ENCODE measurements around the gene IBA57.
A peak's percentile ranks its signal among the peaks of the same experiment; 100 is the strongest.
"Not testable (repeated sequence)": the region's sequence is repeated elsewhere in the genome, so short reads cannot be mapped to it uniquely, and the experiment has no call there.

IBA57 gene

GRCh38 chr1:228212415-228212965 is 46.9 kb downstream of the IBA57 start:
- DNase-seq (ENCODE audit: low read depth in 2 of 2), result no peak

GRCh38 chr1:228212966-228213844 is 47.6 kb downstream of the IBA57 start:
- DNase-seq (ENCODE audit: low read depth in 2 of 2), result peak; percentile 74 to 87

GRCh38 chr1:228213917-228214808 is 48.6 kb downstream of the IBA57 start:
- DNase-seq (ENCODE audit: low read depth in 2 of 2), result no peak

GRCh38 chr1:228214921-228215662 is 49.5 kb downstream of the IBA57 start:
- DNase-seq (ENCODE audit: low read depth in 2 of 2), result no peak

GRCh38 chr1:228215663-228216116 is 50.1 kb downstream of the IBA57 start:
- no peak for DNase-seq (ENCODE audit: low read depth in 2 of 2)

- DNase-seq (ENCODE audit: low read depth in 2 of 2), result no peak
Measured at GRCh38 chr1:228216371-228217320, 51.0 kb downstream of the IBA57 start.

- DNase-seq (ENCODE audit: low read depth in 2 of 2), result no peak
Measured at GRCh38 chr1:228217551-228218344, 52.1 kb downstream of the IBA57 start.

- no peak for DNase-seq (ENCODE audit: low read depth in 2 of 2)
Measured at GRCh38 chr1:228218513-228219244, 53.1 kb downstream of the IBA57 start.

GRCh38 chr1:228219245-228219961 is 53.8 kb downstream of the IBA57 start:
- DNase-seq (ENCODE audit: low read depth in 2 of 2), result no peak

GRCh38 chr1:228219962-228220780 is 54.6 kb downstream of the IBA57 start:
- no peak for DNase-seq (ENCODE audit: low read depth in 2 of 2)

GRCh38 chr1:228221097-228221496 is 55.5 kb downstream of the IBA57 start:
- not testable (repeated sequence) for DNase-seq (ENCODE audit: low read depth in 2 of 2)

GRCh38 chr1:228222548-228222947 is 56.9 kb downstream of the IBA57 start:
- no peak for DNase-seq (ENCODE audit: low read depth in 2 of 2)

- no peak for DNase-seq (ENCODE audit: low read depth in 2 of 2)
Measured at GRCh38 chr1:228224198-228225164, 58.9 kb downstream of the IBA57 start.

GRCh38 chr1:228225165-228225710 is 59.6 kb downstream of the IBA57 start:
- DNase-seq (ENCODE audit: low read depth in 2 of 2), result no peak

GRCh38 chr1:228225740-228226139 is 60.1 kb downstream of the IBA57 start:
- DNase-seq (ENCODE audit: low read depth in 2 of 2), result no peak
